HG03558 (cell line): ENCODE results near the gene MSL3.

Source experiments
- ATAC-seq: cut with Tn5 transposase; IDR thresholded peaks from one replicate; pipeline ENCODE4 v1.9.1; 2021; ENCODE audit warnings: moderate number of reproducible peaks; ENCODE audit not compliant: unreplicated experiment; ENCODE audit errors: extremely low read depth

MSL3 gene

GRCh38 chrX:11813341-11813740 is 55.3 kb downstream of the MSL3 start:
- no peak for ATAC-seq
